WERI-Rb-1 (cell line): ENCODE data around the gene JMJD8.

Source experiments
- DNase-seq: peaks from one replicate; pipeline ENCODE4 v3.0.0-alpha.2; 2020
- H3K27ac ChIP-seq: fragments of 250-450 bp; sonication (Bioruptor Pico); 2 replicates; pipeline ENCODE4 v1.5.1; 2020; ENCODE audit warnings: mild to moderate bottlenecking, moderate library complexity
- H3K27me3 ChIP-seq: fragments of 250-450 bp; sonication (Bioruptor Pico); 2 replicates; pipeline ENCODE4 v1.5.1; 2021; ENCODE audit warnings: mild to moderate bottlenecking, low read depth, moderate library complexity; ENCODE audit not compliant: insufficient read depth, severe bottlenecking
- H3K36me3 ChIP-seq: fragments of 250-450 bp; sonication (Bioruptor Pico); 2 replicates; pipeline ENCODE4 v1.5.1; 2020; ENCODE audit warnings: mild to moderate bottlenecking, moderate library complexity
- H3K4me3 ChIP-seq: 2 replicates; pipeline ENCODE4 v1.5.1; 2011; ENCODE audit warnings: low read depth, mild to moderate bottlenecking, control low read depth, low read length
- H3K9me3 ChIP-seq: fragments of 250-450 bp; sonication (Bioruptor Pico); 2 replicates; pipeline ENCODE4 v1.5.1; 2021; ENCODE audit warnings: mild to moderate bottlenecking, moderate library complexity; ENCODE audit not compliant: severe bottlenecking
- TF ChIP-seq, protein P1 (sequence below): IDR thresholded peaks from 2 replicates; pipeline ENCODE4 v1.5.1; 2011; ENCODE audit warnings: low read depth, mild to moderate bottlenecking, control low read depth, inconsistent platforms, low read length

JMJD8 gene

DNA sequence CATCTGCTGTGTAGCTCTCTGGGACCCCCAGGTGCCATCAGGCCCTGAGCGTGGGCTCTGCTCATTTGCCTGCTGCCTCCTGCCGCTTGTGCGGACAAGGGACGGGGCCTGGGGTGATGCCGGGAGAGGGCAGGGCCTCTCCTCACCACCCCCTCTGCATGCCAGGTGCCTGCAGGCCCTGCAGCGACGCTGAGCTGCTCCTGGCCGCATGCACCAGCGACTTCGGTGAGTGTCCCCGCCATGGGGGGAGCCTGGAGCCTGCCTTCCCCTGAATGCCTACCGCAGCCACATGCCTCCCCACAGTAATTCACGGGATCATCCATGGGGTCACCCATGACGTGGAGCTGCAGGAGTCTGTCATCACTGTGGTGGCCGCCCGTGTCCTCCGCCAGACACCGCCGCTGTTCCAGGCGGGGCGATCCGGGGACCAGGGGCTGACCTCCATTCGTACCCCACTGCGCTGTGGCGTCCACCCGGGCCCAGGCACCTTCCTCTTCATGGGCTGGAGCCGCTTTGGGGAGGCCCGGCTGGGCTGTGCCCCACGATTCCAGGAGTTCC lies 32.7 kb upstream of the JMJD8 start:
- TF ChIP-seq, protein P1, sequence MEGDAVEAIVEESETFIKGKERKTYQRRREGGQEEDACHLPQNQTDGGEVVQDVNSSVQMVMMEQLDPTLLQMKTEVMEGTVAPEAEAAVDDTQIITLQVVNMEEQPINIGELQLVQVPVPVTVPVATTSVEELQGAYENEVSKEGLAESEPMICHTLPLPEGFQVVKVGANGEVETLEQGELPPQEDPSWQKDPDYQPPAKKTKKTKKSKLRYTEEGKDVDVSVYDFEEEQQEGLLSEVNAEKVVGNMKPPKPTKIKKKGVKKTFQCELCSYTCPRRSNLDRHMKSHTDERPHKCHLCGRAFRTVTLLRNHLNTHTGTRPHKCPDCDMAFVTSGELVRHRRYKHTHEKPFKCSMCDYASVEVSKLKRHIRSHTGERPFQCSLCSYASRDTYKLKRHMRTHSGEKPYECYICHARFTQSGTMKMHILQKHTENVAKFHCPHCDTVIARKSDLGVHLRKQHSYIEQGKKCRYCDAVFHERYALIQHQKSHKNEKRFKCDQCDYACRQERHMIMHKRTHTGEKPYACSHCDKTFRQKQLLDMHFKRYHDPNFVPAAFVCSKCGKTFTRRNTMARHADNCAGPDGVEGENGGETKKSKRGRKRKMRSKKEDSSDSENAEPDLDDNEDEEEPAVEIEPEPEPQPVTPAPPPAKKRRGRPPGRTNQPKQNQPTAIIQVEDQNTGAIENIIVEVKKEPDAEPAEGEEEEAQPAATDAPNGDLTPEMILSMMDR = no peak
- no peak for DNase-seq
- H3K36me3 ChIP-seq = peaks cover 2% of the 10 kb centered on the region; the same call in 1 of the 2 replicates
- no peaks in the 10 kb centered on the region for H3K9me3 ChIP-seq
- H3K27ac ChIP-seq = no peak overlapping the region
- H3K4me3 ChIP-seq = no peak overlapping the region
- no peaks in the 10 kb centered on the region for H3K27me3 ChIP-seq

DNA sequence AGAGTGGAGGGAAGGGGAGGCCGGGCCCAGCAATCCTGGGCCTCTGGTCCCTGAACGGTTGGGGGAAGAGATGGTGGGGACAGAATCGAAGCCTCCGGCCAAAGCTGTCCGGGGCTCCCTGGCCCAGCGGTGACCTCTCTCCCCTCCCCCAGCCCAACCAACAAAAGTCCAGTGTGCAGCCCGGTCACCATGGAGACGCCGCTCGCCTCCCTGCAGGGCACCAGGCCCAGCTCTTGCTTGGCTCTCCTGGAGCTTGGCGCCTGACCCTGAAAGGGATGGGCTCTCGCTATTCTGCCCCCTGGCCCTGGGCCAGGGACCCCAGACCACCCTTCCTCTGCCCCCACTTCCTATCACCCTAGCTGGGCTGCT lies 32.0 kb upstream of the JMJD8 start:
- TF ChIP-seq, protein P1 = no peak
- no peak for DNase-seq
- Histone ChIP-seq H3K27me3 (no peaks in the 10 kb centered on the region), H3K9me3 (no peaks in the 10 kb centered on the region), H3K36me3 (no peaks in the 10 kb centered on the region; the same call in 1 of the 2 replicates), H3K4me3 (peak overlapping the region; percentile 36), H3K27ac (no peak overlapping the region)

DNA sequence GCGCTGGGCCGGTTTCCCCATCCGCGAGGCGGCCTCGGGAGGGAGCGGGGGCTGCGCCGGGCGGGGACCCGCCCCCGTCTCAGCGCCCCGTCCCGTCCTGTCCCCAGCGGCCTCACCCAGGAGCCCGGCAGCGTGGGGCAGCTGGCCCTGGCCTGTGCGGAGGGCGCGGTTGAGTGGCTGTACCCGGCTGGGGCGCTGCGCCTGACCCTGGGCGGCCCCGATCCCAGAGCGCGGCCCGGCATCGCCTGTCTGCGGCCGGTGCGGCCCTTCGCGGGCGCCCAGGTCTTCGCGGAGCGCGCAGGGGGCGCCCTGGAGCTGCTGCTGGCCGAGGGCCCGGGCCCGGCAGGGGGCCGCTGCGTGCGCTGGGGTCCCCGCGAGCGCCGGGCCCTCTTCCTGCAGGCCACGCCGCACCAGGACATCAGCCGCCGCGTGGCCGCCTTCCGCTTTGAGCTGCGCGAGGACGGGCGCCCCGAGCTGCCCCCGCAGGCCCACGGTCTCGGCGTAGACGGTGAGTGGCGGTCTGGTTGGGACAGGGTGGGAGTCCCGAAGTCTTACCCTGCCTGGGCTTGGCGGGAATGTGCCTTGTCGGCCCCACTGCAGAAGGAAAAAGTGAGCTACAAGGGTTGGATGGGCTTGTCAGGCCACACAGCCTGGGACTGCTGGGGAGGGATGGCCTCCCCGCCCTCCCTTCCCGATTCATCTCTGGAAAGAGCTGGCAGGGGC lies 31.5 kb upstream of the JMJD8 start:
- H3K27me3 ChIP-seq = peaks cover 3% of the 10 kb centered on the region
- TF ChIP-seq, protein P1 = peak; percentile 49
- peak; percentile 46 for DNase-seq
- peak overlapping the region; percentile 59 for H3K4me3 ChIP-seq
- no peaks in the 10 kb centered on the region for H3K9me3 ChIP-seq
- H3K27ac ChIP-seq = peak overlapping the region; percentile 21; the same call in 1 of the 2 replicates
- no peaks in the 10 kb centered on the region; the same call in 1 of the 2 replicates for H3K36me3 ChIP-seq

DNA sequence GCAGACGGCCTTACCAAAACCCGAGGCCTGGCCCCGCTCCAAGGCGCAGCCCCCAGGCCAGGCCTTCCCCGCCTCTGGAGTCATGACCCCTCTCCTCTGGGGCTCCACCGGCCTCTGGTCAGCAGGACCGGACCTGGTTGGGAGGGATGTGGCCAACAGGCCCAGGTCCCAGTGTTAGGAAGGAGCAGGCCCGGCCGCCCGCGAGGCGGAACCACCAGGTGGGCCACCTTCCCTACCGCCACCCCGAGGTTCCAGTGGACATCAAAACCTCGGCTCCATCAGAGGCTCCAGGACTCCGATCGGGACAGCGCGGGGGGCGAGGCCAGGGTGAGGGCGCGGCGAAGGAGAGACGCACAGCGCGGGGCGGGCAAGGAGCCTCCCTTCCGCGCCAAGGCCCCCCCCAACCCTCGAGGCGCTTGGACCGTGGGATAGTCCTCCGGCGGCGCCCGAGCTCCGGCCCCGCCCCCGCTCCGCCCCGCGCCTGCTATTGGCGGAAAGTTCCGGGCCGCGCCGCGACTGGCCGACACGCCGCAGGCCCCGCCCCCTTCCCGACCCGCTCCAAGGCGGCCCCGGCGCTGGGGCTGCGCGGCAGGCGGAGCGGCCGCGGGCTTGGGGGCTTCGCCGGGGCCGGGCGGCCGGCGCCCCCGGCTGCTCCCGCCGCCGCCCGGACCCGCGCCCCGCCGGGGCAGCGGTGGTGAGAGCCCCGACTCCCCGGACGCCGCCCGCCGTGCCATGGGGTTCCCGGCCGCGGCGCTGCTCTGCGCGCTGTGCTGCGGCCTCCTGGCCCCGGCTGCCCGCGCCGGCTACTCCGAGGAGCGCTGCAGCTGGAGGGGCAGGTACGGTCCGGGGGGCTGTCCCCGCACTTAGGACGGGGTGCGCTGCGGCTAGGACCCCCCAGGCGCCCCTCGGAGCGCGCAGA lies 30.7 kb upstream of the JMJD8 start, which contains the start of gene METRN:
METRN (plus strand) TSS at position 561 of the 919 bp plus-strand sequence; CDS start at position 733, 172 bp downstream.
- Histone ChIP-seq H3K27ac (peak within 1 kb of the TSS; percentile 21; the same call in 1 of the 2 replicates), H3K27me3 (peaks cover 3% of the 10 kb centered on the region), H3K9me3 (no peaks in the 10 kb centered on the region), H3K36me3 (no peaks in the 10 kb centered on the region; the same call in 1 of the 2 replicates), H3K4me3 (peak within 1 kb of the TSS; percentile 59)
- peak; percentile 91 for DNase-seq
- TF ChIP-seq, protein P1 = no peak

DNA sequence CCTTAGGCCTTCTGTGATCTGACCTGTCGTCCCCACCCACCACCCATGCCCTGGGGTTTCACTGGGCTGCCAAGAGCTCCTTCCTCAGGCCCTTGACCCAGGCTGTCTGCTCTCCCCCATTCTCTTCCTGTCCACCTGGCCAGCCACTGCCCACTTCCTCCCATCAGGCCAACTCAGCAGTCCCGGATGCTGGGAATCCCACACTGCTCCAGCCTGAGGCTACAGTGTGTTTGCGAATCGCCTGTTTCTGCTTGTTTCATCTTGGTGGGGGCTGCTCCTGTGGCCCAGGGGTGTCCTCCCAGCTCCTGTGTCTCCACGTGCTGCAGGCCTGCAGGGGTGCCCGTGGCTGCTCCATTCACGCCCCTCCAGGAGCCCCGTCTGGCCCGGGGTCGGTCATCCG lies 29.9 kb upstream of the JMJD8 start:
- no peak overlapping the region for H3K4me3 ChIP-seq
- TF ChIP-seq, protein P1 = no peak
- no peaks in the 10 kb centered on the region; the same call in 1 of the 2 replicates for H3K36me3 ChIP-seq
- no peak overlapping the region for H3K27ac ChIP-seq
- no peak for DNase-seq
- no peaks in the 10 kb centered on the region for H3K9me3 ChIP-seq
- H3K27me3 ChIP-seq = peaks cover 10% of the 10 kb centered on the region
